ENCODE data around the gene DGKZ. TPM values are rescaled to one million over a fixed set of nuclear protein-coding genes. Genes with fewer than 3 reads are reported as not detected.

DGKZ gene
- total and polyA plus RNA-seq, 2 of the 13 experiments (the other 11 are each of a cell fraction or from before 2014, with no cell fraction given), result 15.8 to 20.7 TPM

DNA sequence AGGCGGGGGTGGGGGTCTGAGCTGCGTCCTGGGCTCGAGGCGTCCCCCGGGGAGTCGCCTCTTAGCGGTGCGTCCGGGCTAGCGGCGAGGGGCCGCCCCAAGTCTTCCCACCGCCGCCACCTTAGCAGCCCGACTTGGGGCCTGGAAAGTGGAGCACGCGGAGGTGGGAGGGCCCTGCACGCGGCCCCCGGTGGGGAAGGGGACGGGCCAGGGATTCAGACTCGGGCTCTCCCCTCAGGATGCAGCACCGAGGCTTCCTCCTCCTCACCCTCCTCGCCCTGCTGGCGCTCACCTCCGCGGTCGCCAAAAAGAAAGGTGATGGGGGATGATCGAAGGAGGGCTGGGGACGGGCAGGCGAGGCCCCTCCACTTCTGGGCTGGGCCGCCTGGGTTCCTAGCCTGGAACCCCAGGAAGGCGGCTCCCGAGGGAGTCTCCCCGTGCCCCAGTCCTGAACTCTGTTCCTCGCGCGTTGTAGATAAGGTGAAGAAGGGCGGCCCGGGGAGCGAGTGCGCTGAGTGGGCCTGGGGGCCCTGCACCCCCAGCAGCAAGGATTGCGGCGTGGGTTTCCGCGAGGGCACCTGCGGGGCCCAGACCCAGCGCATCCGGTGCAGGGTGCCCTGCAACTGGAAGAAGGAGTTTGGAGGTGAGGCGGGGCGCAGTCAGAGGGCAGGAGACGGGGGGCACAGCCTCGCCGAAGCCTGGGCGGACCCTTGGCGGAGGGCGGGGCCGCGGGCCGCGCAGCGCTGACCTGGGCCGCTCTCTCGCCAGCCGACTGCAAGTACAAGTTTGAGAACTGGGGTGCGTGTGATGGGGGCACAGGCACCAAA is 34.8 kb downstream of the DGKZ start:
- FAIRE-seq (no peak), DNase-seq (ENCODE audit: low spot score) (no peak), ATAC-seq (peak; percentile 1)
- peak overlapping the region; percentile 77 to 92 (median 85) for H3K4me3 ChIP-seq (replicated peaks in 1 of 3; ENCODE audit: insufficient read depth in 1 of 3, low read depth in 2 of 3, low read length in 3 of 3)
- peaks cover 4% of the 10 kb centered on the region for H3K79me2 ChIP-seq (ENCODE audit: insufficient read depth, low read length)
- BruUV-seq (replicated peaks), result TSS peak; percentile 78
- no peaks in the 10 kb centered on the region for H3K27me3 ChIP-seq (ENCODE audit: control insufficient read depth in 1 of 2, insufficient read depth in 2 of 2, low read length in 2 of 2)
- in situ Hi-C loops (cut with HindIII; ENCODE audit: extremely low pct_ligation_motif_present, low pct_unique_long_range_greater_than_20kb) (no loop called here), intact Hi-C loops (cut with micrococcal nuclease; ENCODE audit: unreplicated experiment) (loop anchor here (1.0 kb wide), 1 partner anchor 25 kb away; no protein-coding TSS in a partner anchor)
- H3K9me3 ChIP-seq (ENCODE audit: low read length), result no peaks in the 10 kb centered on the region
- peaks cover 8% of the 10 kb centered on the region for H4K20me1 ChIP-seq (ENCODE audit: insufficient read depth, low read length)
- peak overlapping the region; percentile 65 for H3K27ac ChIP-seq (ENCODE audit: extremely low read length, insufficient read depth, low read length)
- CTCF ChIA-PET (ENCODE audit: low intra/inter-chr PET ratio, low total read pairs), result no interaction called here
- H2AFZ ChIP-seq (ENCODE audit: low read length), result no peak overlapping the region
- peak overlapping the region; percentile 86 for H3K4me2 ChIP-seq (ENCODE audit: low read depth, low read length)
- peaks cover 42% of the 10 kb centered on the region for H3K4me1 ChIP-seq (ENCODE audit: insufficient read depth, low read length)
- H3K36me3 ChIP-seq (replicated peaks in 1 of 2; ENCODE audit: control insufficient read depth in 1 of 2, insufficient read depth in 2 of 2, low read length in 2 of 2), result 0 out of 5 replicates have a peak, but pooled peaks cover 0 to 1% of the 10 kb centered on the region in 2 experiments
- peak overlapping the region; percentile 66 for H3K9ac ChIP-seq (ENCODE audit: insufficient read depth, low read depth, low read length)
- 0% methylated on average over 11 of the region's 66 CpGs for WGBS (ENCODE audit: low lambda C conversion rate)
- POLR2A ChIA-PET, result interaction anchor here (1.2 kb wide), 1 partner anchor 139 kb away, joined by 3 read pairs; no protein-coding TSS in a partner anchor
- TF ChIP-seq, protein P1, sequence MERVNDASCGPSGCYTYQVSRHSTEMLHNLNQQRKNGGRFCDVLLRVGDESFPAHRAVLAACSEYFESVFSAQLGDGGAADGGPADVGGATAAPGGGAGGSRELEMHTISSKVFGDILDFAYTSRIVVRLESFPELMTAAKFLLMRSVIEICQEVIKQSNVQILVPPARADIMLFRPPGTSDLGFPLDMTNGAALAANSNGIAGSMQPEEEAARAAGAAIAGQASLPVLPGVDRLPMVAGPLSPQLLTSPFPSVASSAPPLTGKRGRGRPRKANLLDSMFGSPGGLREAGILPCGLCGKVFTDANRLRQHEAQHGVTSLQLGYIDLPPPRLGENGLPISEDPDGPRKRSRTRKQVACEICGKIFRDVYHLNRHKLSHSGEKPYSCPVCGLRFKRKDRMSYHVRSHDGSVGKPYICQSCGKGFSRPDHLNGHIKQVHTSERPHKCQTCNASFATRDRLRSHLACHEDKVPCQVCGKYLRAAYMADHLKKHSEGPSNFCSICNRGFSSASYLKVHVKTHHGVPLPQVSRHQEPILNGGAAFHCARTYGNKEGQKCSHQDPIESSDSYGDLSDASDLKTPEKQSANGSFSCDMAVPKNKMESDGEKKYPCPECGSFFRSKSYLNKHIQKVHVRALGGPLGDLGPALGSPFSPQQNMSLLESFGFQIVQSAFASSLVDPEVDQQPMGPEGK (CRISPR knock-in tag; IDR thresholded peaks at IDR 0.05), result peak; percentile 46
- TF ChIP-seq HNRNPL (IDR thresholded peaks at IDR 0.05; ENCODE audit: low read depth, low read length), result 0 out of 2 replicates have a peak, but pooled peaks have one; percentile 24
- TF ChIP-seq ZNF546 (CRISPR knock-in tag; conservative IDR thresholded peaks at IDR 0.05), result no peak
- TF ChIP-seq ZNF350 (CRISPR knock-in tag; IDR thresholded peaks at IDR 0.05; ENCODE audit: borderline replicate concordance, low read depth), result peak; percentile 18; the same call in 1 of the 2 replicates
- no peak for TF ChIP-seq ISL2 (CRISPR knock-in tag; IDR thresholded peaks at IDR 0.05)
- no peak for TF ChIP-seq TMF1 (CRISPR knock-in tag; IDR thresholded peaks at IDR 0.05; ENCODE audit: low read depth)
- TF ChIP-seq, protein P2, sequence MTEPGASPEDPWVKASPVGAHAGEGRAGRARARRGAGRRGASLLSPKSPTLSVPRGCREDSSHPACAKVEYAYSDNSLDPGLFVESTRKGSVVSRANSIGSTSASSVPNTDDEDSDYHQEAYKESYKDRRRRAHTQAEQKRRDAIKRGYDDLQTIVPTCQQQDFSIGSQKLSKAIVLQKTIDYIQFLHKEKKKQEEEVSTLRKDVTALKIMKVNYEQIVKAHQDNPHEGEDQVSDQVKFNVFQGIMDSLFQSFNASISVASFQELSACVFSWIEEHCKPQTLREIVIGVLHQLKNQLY (CRISPR knock-in tag; IDR thresholded peaks at IDR 0.05), result no peak
- 0 out of 2 replicates have a peak, but pooled peaks have one; percentile 47 for TF ChIP-seq KDM2A (CRISPR knock-in tag; IDR thresholded peaks at IDR 0.05; ENCODE audit: borderline replicate concordance, low read depth)
- TF ChIP-seq ZKSCAN1 (IDR thresholded peaks at IDR 0.05; ENCODE audit: low read length), result no peak
- 0 out of 2 replicates have a peak, but pooled peaks have one; percentile 17 for TF ChIP-seq ZNF232 (CRISPR knock-in tag; IDR thresholded peaks at IDR 0.05; ENCODE audit: borderline replicate concordance)
- no peak for TF ChIP-seq KLF9 (CRISPR knock-in tag; IDR thresholded peaks at IDR 0.05; ENCODE audit: low read depth)
- peak; percentile 76 for TF ChIP-seq AGO2 (optimal IDR thresholded peaks at IDR 0.05; ENCODE audit: low read depth, low read length)
- TF ChIP-seq, protein P3, sequence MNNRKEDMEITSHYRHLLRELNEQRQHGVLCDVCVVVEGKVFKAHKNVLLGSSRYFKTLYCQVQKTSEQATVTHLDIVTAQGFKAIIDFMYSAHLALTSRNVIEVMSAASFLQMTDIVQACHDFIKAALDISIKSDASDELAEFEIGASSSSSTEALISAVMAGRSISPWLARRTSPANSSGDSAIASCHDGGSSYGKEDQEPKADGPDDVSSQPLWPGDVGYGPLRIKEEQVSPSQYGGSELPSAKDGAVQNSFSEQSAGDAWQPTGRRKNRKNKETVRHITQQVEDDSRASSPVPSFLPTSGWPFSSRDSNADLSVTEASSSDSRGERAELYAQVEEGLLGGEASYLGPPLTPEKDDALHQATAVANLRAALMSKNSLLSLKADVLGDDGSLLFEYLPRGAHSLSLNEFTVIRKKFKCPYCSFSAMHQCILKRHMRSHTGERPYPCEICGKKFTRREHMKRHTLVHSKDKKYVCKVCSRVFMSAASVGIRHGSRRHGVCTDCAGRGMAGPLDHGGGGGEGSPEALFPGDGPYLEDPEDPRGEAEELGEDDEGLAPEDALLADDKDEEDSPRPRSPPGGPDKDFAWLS (CRISPR knock-in tag; IDR thresholded peaks at IDR 0.05; ENCODE audit: borderline replicate concordance), result no peak
- TF ChIP-seq ZNF891 (CRISPR knock-in tag; IDR thresholded peaks at IDR 0.05), result peak; percentile 44; the same call in 1 of the 2 replicates
- TF ChIP-seq PLRG1 (conservative IDR thresholded peaks at IDR 0.05), result no peak
- TF ChIP-seq U2AF1 (optimal IDR thresholded peaks at IDR 0.05; ENCODE audit: low read depth, low read length), result no peak
- TF ChIP-seq, protein P4, sequence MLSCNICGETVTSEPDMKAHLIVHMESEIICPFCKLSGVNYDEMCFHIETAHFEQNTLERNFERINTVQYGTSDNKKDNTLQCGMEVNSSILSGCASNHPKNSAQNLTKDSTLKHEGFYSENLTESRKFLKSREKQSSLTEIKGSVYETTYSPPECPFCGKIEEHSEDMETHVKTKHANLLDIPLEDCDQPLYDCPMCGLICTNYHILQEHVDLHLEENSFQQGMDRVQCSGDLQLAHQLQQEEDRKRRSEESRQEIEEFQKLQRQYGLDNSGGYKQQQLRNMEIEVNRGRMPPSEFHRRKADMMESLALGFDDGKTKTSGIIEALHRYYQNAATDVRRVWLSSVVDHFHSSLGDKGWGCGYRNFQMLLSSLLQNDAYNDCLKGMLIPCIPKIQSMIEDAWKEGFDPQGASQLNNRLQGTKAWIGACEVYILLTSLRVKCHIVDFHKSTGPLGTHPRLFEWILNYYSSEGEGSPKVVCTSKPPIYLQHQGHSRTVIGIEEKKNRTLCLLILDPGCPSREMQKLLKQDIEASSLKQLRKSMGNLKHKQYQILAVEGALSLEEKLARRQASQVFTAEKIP (CRISPR knock-in tag; IDR thresholded peaks at IDR 0.05; ENCODE audit: borderline replicate concordance), result no peak
- no peak for TF ChIP-seq NCOA2 (CRISPR knock-in tag; IDR thresholded peaks at IDR 0.05)

Measured in HepG2 (cell line).